IMR-90 (cell line): Measurements from ENCODE around the gene MYO9B. TPM values are rescaled to one million over a fixed set of nuclear protein-coding genes. Genes with fewer than 3 reads are reported as not detected.

Experiments
- ATAC-seq: fragments of 200-7000 bp; cut with Tn5 transposase; 2 replicates; pipeline ENCODE4 v1.9.1; 2020; ENCODE audit warnings: low read depth, mild to moderate bottlenecking, moderate library complexity
- BruUV-seq: library from RNA; stranded (reverse); fragments of 400-500 nt; replicated peaks from 2 replicates; lab custom pipeline; 2021; lab: Mats Ljungman, UMichigan
- CTCF ChIA-PET: fragments of 300-600 bp; formaldehyde crosslinking; extraction: SDS; loops from one replicate; lab custom pipeline; 2021; ENCODE audit warnings: antibody characterized with exemption; lab: Yijun Ruan, JAX
- POLR2A ChIA-PET: fragments of 300-600 bp; sonication (Branson Sonifier 250); formaldehyde crosslinking; loops from one replicate; lab custom pipeline; 2022; ENCODE audit warnings: antibody characterized with exemption; ENCODE audit not compliant: unreplicated experiment; lab: Charles Lee
- DNase-seq: peaks from one replicate; pipeline ENCODE4 v3.0.0; 2013
- H2AFZ ChIP-seq: replicated peaks from 2 replicates; pipeline ENCODE3; 2013; ENCODE audit warnings: low read length, mild to moderate bottlenecking; ENCODE audit not compliant: poor library complexity
- H2AK5ac ChIP-seq: 2 replicates; pipeline ENCODE4 v1.6.1; 2013; ENCODE audit warnings: low read depth, low read length, inconsistent platforms
- H2AK9ac ChIP-seq: replicated peaks from 2 replicates; pipeline ENCODE3; 2013; ENCODE audit warnings: mild to moderate bottlenecking, low read depth, low read length, moderate library complexity; ENCODE audit not compliant: poor library complexity
- H2BK120ac ChIP-seq: 2 replicates; pipeline ENCODE4 v1.6.1; 2013; ENCODE audit warnings: low read depth, low read length, inconsistent platforms
- H2BK15ac ChIP-seq: 3 replicates; pipeline ENCODE4 v1.6.1; 2013; ENCODE audit warnings: low read depth, low read length, inconsistent platforms
- H2BK20ac ChIP-seq: 2 replicates; pipeline ENCODE4 v1.6.1; 2013; ENCODE audit warnings: low read depth, mild to moderate bottlenecking, inconsistent platforms, low read length, moderate library complexity
- H2BK5ac ChIP-seq: 2 replicates; pipeline ENCODE4 v1.6.1; 2013; ENCODE audit warnings: mild to moderate bottlenecking, low read depth, low read length, inconsistent platforms; ENCODE audit not compliant: poor library complexity, severe bottlenecking
- H3K14ac ChIP-seq: replicated peaks from 2 replicates; pipeline ENCODE4 v1.6.1; 2013; ENCODE audit warnings: low read depth, low read length, inconsistent platforms
- H3K18ac ChIP-seq: 2 replicates; pipeline ENCODE4 v1.6.1; 2013; ENCODE audit warnings: low read depth, low read length, control low read depth
- H3K23ac ChIP-seq: 2 replicates; pipeline ENCODE4 v1.6.1; 2013; ENCODE audit warnings: low read depth, low read length, inconsistent platforms
- H3K27ac ChIP-seq: 2 replicates; pipeline ENCODE4 v1.5.1; 2013; ENCODE audit warnings: mild to moderate bottlenecking, control low read depth, low read length; ENCODE audit not compliant: insufficient read depth
- H3K27me3 ChIP-seq: 2 replicates; pipeline ENCODE4 v1.6.1; 2013; ENCODE audit warnings: low read length; ENCODE audit not compliant: control insufficient read depth, insufficient read depth
- H3K36me3 ChIP-seq: 2 replicates; pipeline ENCODE4 v1.6.1; 2013; ENCODE audit warnings: low read length, mixed read lengths; ENCODE audit not compliant: control insufficient read depth, insufficient read depth
- H3K4ac ChIP-seq: 2 replicates; pipeline ENCODE4 v1.6.1; 2013; ENCODE audit warnings: low read depth, low read length, inconsistent platforms
- H3K4me1 ChIP-seq: 2 replicates; pipeline ENCODE4 v1.6.1; 2013; ENCODE audit warnings: low read length, mixed read lengths; ENCODE audit not compliant: control insufficient read depth, insufficient read depth
- H3K4me2 ChIP-seq: 2 replicates; pipeline ENCODE4 v1.6.1; 2013; ENCODE audit warnings: low read depth, mild to moderate bottlenecking, control low read depth, low read length, moderate library complexity
- H3K4me3 ChIP-seq: 2 replicates; pipeline ENCODE4 v1.5.1; 2013; ENCODE audit warnings: low read depth, mild to moderate bottlenecking, control low read depth, low read length, moderate library complexity; ENCODE audit not compliant: insufficient read depth
- H3K56ac ChIP-seq: 2 replicates; pipeline ENCODE4 v1.6.1; 2013; ENCODE audit warnings: low read length, inconsistent platforms; ENCODE audit not compliant: insufficient read depth; ENCODE audit errors: extremely low read depth
- H3K79me1 ChIP-seq, 2 experiments: 2 replicates each; pipeline ENCODE4 v1.6.1; 2013; ENCODE audit warnings: low read length in 2 of 2, inconsistent platforms in 1 of 2, low read depth in 1 of 2
- H3K9ac ChIP-seq: 2 replicates; pipeline ENCODE4 v1.6.1; 2013; ENCODE audit warnings: low read depth, low read length, control low read depth
- H3K9me1 ChIP-seq: 2 replicates; pipeline ENCODE4 v1.6.1; 2013; ENCODE audit warnings: low read length, inconsistent platforms; ENCODE audit not compliant: insufficient read depth
- H3K9me3 ChIP-seq: 2 replicates; pipeline ENCODE4 v1.6.1; 2013; ENCODE audit warnings: low read length; ENCODE audit not compliant: control insufficient read depth, insufficient read depth
- H4K20me1 ChIP-seq: 2 replicates; pipeline ENCODE4 v1.6.1; 2013; ENCODE audit warnings: low read length, inconsistent platforms; ENCODE audit not compliant: insufficient read depth
- H4K5ac ChIP-seq: 2 replicates; pipeline ENCODE4 v1.6.1; 2013; ENCODE audit warnings: mild to moderate bottlenecking, low read depth, low read length, control low read depth
- H4K8ac ChIP-seq, 2 experiments: 2 replicates each; pipeline ENCODE4 v1.6.1; 2013; ENCODE audit warnings: low read depth in 2 of 2, low read length in 2 of 2, control low read depth in 1 of 2, inconsistent platforms in 1 of 2
- H4K91ac ChIP-seq: 2 replicates; pipeline ENCODE4 v1.6.1; 2013; ENCODE audit warnings: low read depth, low read length, inconsistent platforms; ENCODE audit not compliant: insufficient read depth
- ELK1 ChIP-seq: fragments of 150-350 bp; IDR thresholded peaks from 2 replicates; pipeline ENCODE4 v1.6.1; 2016; ENCODE audit warnings: low read depth, mild to moderate bottlenecking, low read length, moderate library complexity, borderline replicate concordance
- FOS ChIP-seq: fragments of 150-350 bp; IDR thresholded peaks from 2 replicates; pipeline ENCODE4 v1.6.1; 2016; ENCODE audit warnings: low read depth, low read length
- USF2 ChIP-seq: fragments of 150-350 bp; IDR thresholded peaks from 2 replicates; pipeline ENCODE4 v1.6.1; 2017; ENCODE audit warnings: mild to moderate bottlenecking, antibody characterized with exemption, low read length, low read depth
- WGBS, 2 experiments: methylation state at CpG; one replicate each; pipeline versions ENCODE4 v1.1.5 to v1.1.7; 2013; ENCODE audit warnings: missing lambda C conversion rate in 2 of 2; ENCODE audit not compliant: insufficient read length in 1 of 2; ENCODE audit errors: extremely low coverage in 2 of 2; 5-methylcytosine and 5-hydroxymethylcytosine counted together
- dilution Hi-C: fragments of 300-500 bp; cut with HindIII; formaldehyde crosslinking; loops from one replicate; pipeline ENCODE4 v1.14.3; 2018; ENCODE audit warnings: low sequenced_read_pairs; ENCODE audit not compliant: unreplicated experiment
- in situ Hi-C: fragments of 300-500 bp; cut with MboI; formaldehyde crosslinking; loops from 3 replicates; pipeline ENCODE4 v1.14.3; 2019; ENCODE audit warnings: low sequenced_read_pairs, inconsistent platforms, mixed read lengths
- intact Hi-C: fragments of 100-400 bp; cut with micrococcal nuclease; formaldehyde crosslinking; loops from 2 replicates; pipeline ENCODE4 v1.10.0; 2022
- polyA plus RNA-seq, 3 experiments: library from polyadenylated mRNA; depleted of rRNA; stranded (reverse); fragments of >200 nt; gene quantifications; 2 replicates each; pipeline ENCODE4 v1.2.3, GENCODE V29; 2012; ENCODE audit warnings: low replicate concordance in 1 of 3
- total RNA-seq: library from RNA; depleted of rRNA; stranded (reverse); fragments of >200 nt; gene quantifications from 2 replicates; pipeline ENCODE4 v1.2.3, GENCODE V29; 2012

The MYO9B gene
- total and polyA plus RNA-seq, 2 of the 4 experiments (the other 2 are of a cell fraction): 61.8 to 77.8 TPM

DNA sequence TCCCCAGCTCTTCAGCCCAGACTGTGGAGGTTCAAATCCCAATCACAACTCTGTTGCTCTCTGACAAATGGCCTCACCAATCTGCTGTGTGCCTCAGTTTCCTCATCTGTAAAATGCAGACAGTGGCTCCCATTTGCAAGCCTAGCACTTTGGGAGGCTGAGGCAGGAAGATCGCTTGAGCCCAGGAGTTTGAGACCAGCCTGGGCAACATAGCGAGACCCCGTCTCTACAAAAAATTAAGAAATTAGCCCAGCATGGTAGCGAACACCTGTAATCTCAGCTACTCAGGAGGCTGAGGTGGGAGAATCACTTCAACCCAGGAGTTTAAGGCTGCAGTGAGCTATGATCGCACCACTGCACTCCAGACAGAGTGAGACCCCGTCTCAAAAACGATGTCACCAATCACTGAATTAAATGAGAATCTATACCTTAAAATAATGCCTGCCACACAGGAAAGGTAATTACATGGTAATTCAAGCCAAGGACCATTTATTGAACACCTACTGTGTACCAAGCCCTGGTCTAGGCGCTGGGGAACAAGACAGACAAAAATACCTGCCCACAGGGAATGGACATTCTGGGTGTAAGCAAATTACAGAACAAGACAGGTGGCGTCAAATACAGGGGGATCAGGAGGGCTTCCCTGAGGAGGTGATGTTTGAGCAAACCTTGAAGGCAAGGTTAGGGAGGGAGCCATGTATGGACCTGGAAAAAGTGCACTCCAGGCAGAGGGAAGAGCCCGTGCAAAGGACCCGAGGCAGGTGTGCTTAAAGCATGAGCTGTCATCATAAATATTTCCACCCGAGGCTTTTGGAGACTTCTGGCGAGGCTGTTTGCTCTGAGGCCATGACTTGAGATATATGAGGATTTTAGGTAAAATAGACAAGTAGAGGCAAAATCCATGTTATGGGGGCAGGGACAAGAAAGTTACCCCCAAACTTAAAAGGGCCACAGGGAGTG is 162.4 kb downstream of the MYO9B start:
- Histone ChIP-seq H2BK120ac (no peak overlapping the region), H4K5ac (no peak overlapping the region), H3K27ac (no peak overlapping the region), H3K4me1 (peaks cover 14% of the 10 kb centered on the region), H3K4ac (no peak overlapping the region), H3K9me1 (peaks cover 9% of the 10 kb centered on the region), H3K9ac (no peak overlapping the region), H4K8ac (no peak overlapping the region), H3K14ac (no peak overlapping the region), H2AFZ (no peak overlapping the region), H3K18ac (no peak overlapping the region), H2BK15ac (no peak overlapping the region), H4K91ac (no peak overlapping the region), H3K9me3 (no peaks in the 10 kb centered on the region), H3K27me3 (no peaks in the 10 kb centered on the region), H4K20me1 (peaks cover 29% of the 10 kb centered on the region), H3K4me3 (no peak overlapping the region), H3K23ac (no peak overlapping the region), H2AK9ac (no peak overlapping the region), H3K56ac (no peak overlapping the region), H3K79me1 (peaks cover 48 to 64% of the 10 kb centered on the region in 2 experiments), H2BK20ac (no peak overlapping the region), H2BK5ac (no peak overlapping the region), H3K4me2 (no peak overlapping the region), H3K36me3 (peaks cover 21% of the 10 kb centered on the region), H2AK5ac (no peak overlapping the region)
- POLR2A ChIA-PET: no interaction called here
- dilution Hi-C loops: no loop called here
- in situ Hi-C loops: no loop called here
- intact Hi-C loops: no loop called here
- 91% methylated on average over 4 of the region's 13 CpGs; no CpG with 5 or more reads in 1 of the 2 experiments for WGBS, 2 experiments
- ATAC-seq (no peak), DNase-seq (no peak)
- CTCF ChIA-PET: no interaction called here
- BruUV-seq: no TSS peak
- TF ChIP-seq FOS: no peak
- TF ChIP-seq USF2: no peak
- TF ChIP-seq ELK1: no peak
